Smooth muscle cell (in vitro differentiated cells): ENCODE measurements around the gene SLMAP. TPM values are rescaled to one million over a fixed set of nuclear protein-coding genes. Genes with fewer than 3 reads are reported as not detected.

Experiments
- DNase-seq: peaks from one replicate; lab custom pipeline; 2025; ENCODE audit not compliant: unreplicated experiment; lab: John Stamatoyannopoulos, UW
- H2AFZ ChIP-seq: fragments of 200-600 bp; sonication (generic); 2 replicates; pipeline ENCODE4 v1.6.0; 2016; ENCODE audit warnings: antibody characterized with exemption, low read depth, mild to moderate bottlenecking
- H3F3A ChIP-seq: fragments of 200-600 bp; sonication (generic); 2 replicates; pipeline ENCODE4 v1.6.0; 2017; ENCODE audit warnings: antibody characterized with exemption, low read depth
- H3K27ac ChIP-seq: fragments of 200-600 bp; sonication (generic); 2 replicates; pipeline ENCODE4 v1.5.1; 2016; ENCODE audit warnings: low read depth, mild to moderate bottlenecking
- H3K27me3 ChIP-seq: fragments of 200-600 bp; sonication (generic); 2 replicates; pipeline ENCODE4 v1.6.1; 2016; ENCODE audit warnings: low read depth, mild to moderate bottlenecking
- H3K36me3 ChIP-seq: fragments of 200-600 bp; sonication (generic); 2 replicates; pipeline ENCODE4 v1.5.1; 2016; ENCODE audit warnings: low read depth
- H3K4me1 ChIP-seq: fragments of 200-600 bp; sonication (generic); 2 replicates; pipeline ENCODE4 v1.5.1; 2016; ENCODE audit warnings: low read depth
- H3K4me2 ChIP-seq: fragments of 200-600 bp; sonication (generic); 2 replicates; pipeline ENCODE4 v1.6.0; 2016; ENCODE audit warnings: mild to moderate bottlenecking
- H3K4me3 ChIP-seq: fragments of 200-600 bp; sonication (generic); 2 replicates; pipeline ENCODE4 v1.5.1; 2016; ENCODE audit warnings: mild to moderate bottlenecking
- H3K79me2 ChIP-seq: fragments of 200-600 bp; sonication (generic); 2 replicates; pipeline ENCODE4 v1.6.0; 2016; ENCODE audit warnings: low read depth, mild to moderate bottlenecking
- H3K9ac ChIP-seq: fragments of 200-600 bp; sonication (generic); 2 replicates; pipeline ENCODE4 v1.6.0; 2016; ENCODE audit warnings: low read depth
- H3K9me3 ChIP-seq: fragments of 200-600 bp; sonication (generic); replicated peaks from 2 replicates; pipeline ENCODE4 v1.5.1; 2016; ENCODE audit warnings: low read depth
- H4K20me1 ChIP-seq: fragments of 200-600 bp; sonication (generic); 2 replicates; pipeline ENCODE4 v1.6.0; 2016; ENCODE audit warnings: low read depth
- WGBS: methylation state at CpG from one replicate; pipeline ENCODE4 v1.1.7; 2016; ENCODE audit warnings: low lambda C conversion rate; 5-methylcytosine and 5-hydroxymethylcytosine counted together
- polyA plus RNA-seq: library from polyadenylated mRNA; unstranded; fragments of >200 nt; fragmentation: Nextera tagmentation; extraction: Ambion mirVana; gene quantifications from 2 replicates; pipeline ENCODE4 v1.2.1, GENCODE V29; 2016
- total RNA-seq: library from RNA; depleted of rRNA; stranded (reverse); fragments of >200 nt; gene quantifications from 2 replicates; pipeline ENCODE4 v1.2.3, GENCODE V29; 2014
- TF ChIP-seq, protein P1 (sequence below): fragments of 200-600 bp; sonication (generic); IDR thresholded peaks from 2 replicates; pipeline ENCODE4 v1.5.1; 2017; ENCODE audit warnings: borderline replicate concordance, mild to moderate bottlenecking, antibody characterized with exemption; ENCODE audit not compliant: insufficient read depth, poor library complexity, severe bottlenecking

Gene SLMAP
- total and polyA plus RNA-seq, 2 experiments from 2014 or later, result 19.9 to 42.8 TPM

DNA sequence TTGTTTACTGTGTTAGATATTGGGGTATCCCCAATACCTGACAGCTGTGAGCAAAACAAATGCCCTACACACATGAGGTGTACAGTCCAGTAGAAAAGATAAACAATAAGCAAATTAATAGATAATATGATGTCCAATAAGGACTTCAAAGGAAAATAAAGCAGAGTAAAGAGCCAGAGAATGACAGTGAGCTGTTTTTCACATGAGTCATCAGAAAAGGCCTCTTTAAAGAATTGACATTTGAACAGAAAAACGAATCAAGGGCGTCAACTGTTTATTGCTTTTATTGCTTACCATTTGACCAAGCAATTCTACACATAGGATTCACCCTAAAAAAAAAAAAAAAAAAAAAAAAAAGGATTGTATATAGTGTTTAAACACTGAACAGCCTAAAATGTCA lies 155.5 kb downstream of the SLMAP start:
- H3K36me3 ChIP-seq, result no peaks in the 10 kb centered on the region
- WGBS, result 18% methylated on average over 2 of the region's 2 CpGs
- TF ChIP-seq, protein P1, sequence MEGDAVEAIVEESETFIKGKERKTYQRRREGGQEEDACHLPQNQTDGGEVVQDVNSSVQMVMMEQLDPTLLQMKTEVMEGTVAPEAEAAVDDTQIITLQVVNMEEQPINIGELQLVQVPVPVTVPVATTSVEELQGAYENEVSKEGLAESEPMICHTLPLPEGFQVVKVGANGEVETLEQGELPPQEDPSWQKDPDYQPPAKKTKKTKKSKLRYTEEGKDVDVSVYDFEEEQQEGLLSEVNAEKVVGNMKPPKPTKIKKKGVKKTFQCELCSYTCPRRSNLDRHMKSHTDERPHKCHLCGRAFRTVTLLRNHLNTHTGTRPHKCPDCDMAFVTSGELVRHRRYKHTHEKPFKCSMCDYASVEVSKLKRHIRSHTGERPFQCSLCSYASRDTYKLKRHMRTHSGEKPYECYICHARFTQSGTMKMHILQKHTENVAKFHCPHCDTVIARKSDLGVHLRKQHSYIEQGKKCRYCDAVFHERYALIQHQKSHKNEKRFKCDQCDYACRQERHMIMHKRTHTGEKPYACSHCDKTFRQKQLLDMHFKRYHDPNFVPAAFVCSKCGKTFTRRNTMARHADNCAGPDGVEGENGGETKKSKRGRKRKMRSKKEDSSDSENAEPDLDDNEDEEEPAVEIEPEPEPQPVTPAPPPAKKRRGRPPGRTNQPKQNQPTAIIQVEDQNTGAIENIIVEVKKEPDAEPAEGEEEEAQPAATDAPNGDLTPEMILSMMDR, result no peak
- no peak overlapping the region for H3K27ac ChIP-seq
- H3K9ac ChIP-seq, result no peak overlapping the region
- H4K20me1 ChIP-seq, result no peaks in the 10 kb centered on the region
- H3K4me3 ChIP-seq, result no peak overlapping the region
- no peak for DNase-seq
- no peaks in the 10 kb centered on the region for H3K9me3 ChIP-seq
- H3F3A ChIP-seq, result no peaks in the 10 kb centered on the region
- no peaks in the 10 kb centered on the region for H3K27me3 ChIP-seq
- H2AFZ ChIP-seq, result no peak overlapping the region
- H3K4me2 ChIP-seq, result peak overlapping the region; percentile 33
- no peaks in the 10 kb centered on the region for H3K79me2 ChIP-seq
- no peaks in the 10 kb centered on the region for H3K4me1 ChIP-seq

DNA sequence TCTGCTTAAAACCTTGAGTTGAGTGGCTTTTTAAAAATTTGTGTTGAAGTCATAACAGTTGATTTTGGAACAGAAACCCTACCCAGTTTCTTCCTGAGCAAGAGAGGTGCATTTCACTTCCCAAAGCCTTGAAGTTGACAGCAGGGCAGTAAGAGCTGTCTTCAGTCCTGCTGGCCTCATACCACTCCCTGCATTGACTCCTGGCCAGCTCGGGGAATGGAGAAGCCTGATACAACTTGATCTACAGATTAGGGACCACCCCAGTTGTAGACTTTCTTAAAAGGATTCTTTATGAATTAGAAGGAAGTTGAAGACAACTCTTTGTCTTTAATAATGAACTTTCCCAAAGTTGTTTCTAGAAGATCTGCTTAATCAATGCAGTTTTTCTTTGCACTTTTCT lies 161.5 kb downstream of the SLMAP start:
- H2AFZ ChIP-seq, result no peak overlapping the region
- H3K4me2 ChIP-seq, result peak overlapping the region; percentile 61
- H4K20me1 ChIP-seq, result no peaks in the 10 kb centered on the region
- TF ChIP-seq, protein P1, result no peak
- 28% methylated on average over 1 of the region's 1 CpG for WGBS
- H3K27ac ChIP-seq, result peak overlapping the region; percentile 92
- H3K4me1 ChIP-seq, result peaks cover 4% of the 10 kb centered on the region
- no peaks in the 10 kb centered on the region for H3K27me3 ChIP-seq
- H3K36me3 ChIP-seq, result no peaks in the 10 kb centered on the region
- no peaks in the 10 kb centered on the region for H3K9me3 ChIP-seq
- H3F3A ChIP-seq, result peaks cover 6% of the 10 kb centered on the region
- H3K79me2 ChIP-seq, result no peaks in the 10 kb centered on the region
- H3K4me3 ChIP-seq, result no peak overlapping the region
- H3K9ac ChIP-seq, result peak overlapping the region; percentile 63
- DNase-seq, result no peak

DNA sequence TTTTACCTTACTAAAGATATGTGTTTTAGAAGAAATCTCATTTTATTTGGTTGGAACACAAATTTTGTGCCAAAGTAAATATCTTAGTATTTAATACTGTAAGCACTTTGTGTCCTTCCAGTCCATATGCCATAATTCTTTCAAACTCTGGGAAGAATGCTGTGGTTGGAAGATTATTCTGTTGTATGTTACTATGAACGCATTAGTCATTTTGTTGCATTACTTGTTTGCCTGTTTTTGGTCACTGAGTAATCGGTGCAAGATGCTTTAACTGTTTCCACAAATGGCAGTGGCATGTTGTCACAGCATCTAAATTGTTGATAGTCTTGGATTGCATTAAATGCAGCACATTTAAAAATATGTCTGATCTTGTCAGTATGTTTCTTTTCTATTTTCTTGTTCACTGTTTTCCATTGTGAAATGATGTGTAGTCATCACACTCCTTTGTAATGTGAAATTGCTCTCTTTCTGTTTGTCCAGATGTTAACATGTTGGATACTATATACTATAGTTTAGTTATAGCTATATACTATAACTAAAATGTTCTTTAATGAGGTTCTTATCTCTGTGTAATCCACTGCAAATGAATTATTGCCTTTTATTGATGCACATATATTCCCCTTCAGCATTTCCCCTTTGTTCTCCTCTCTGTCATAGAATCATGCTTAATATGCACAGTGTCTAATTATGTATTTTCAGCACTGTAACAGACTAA lies 162.2 kb downstream of the SLMAP start:
- no peak overlapping the region for H3K4me3 ChIP-seq
- H3K4me2 ChIP-seq, result peak overlapping the region; percentile 61
- H3K27me3 ChIP-seq, result no peaks in the 10 kb centered on the region
- H3K36me3 ChIP-seq, result no peaks in the 10 kb centered on the region
- H3F3A ChIP-seq, result peaks cover 6% of the 10 kb centered on the region
- H3K27ac ChIP-seq, result peak overlapping the region; percentile 92
- WGBS, result 2% methylated on average over 2 of the region's 2 CpGs
- H4K20me1 ChIP-seq, result no peaks in the 10 kb centered on the region
- TF ChIP-seq, protein P1, result no peak
- peaks cover 4% of the 10 kb centered on the region for H3K4me1 ChIP-seq
- no peaks in the 10 kb centered on the region for H3K79me2 ChIP-seq
- no peaks in the 10 kb centered on the region for H3K9me3 ChIP-seq
- H3K9ac ChIP-seq, result peak overlapping the region; percentile 63
- no peak for DNase-seq
- no peak overlapping the region for H2AFZ ChIP-seq

DNA sequence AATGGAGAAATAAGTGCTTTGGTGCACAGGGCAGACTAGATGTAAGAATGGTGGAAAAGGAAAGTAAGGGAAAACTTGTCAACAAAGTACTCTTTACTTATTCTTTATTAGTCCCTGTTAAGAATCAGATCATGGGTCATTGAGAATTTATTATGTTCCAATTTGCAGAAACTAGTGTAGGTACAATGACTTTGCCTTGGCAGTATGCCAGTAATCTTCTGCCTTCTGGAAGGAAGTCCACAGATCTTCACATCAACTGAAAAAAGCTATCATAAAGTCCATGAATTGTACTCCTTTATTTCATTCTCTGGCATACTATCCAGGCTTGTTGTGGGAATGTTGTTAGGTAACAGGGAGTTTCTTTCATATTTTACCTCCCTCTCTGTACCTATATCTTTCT lies 163.9 kb downstream of the SLMAP start:
- Histone ChIP-seq H3K9me3 (no peaks in the 10 kb centered on the region), H3K4me2 (no peak overlapping the region), H3K9ac (no peak overlapping the region), H3K4me3 (no peak overlapping the region), H3K79me2 (no peaks in the 10 kb centered on the region), H3K27me3 (no peaks in the 10 kb centered on the region), H3K27ac (no peak overlapping the region), H3K36me3 (no peaks in the 10 kb centered on the region), H3F3A (peaks cover 6% of the 10 kb centered on the region), H2AFZ (no peak overlapping the region), H3K4me1 (peaks cover 4% of the 10 kb centered on the region), H4K20me1 (no peaks in the 10 kb centered on the region)
- no peak for DNase-seq
- TF ChIP-seq, protein P1, result no peak
